Activated T-cell treated with anti-CD3 and anti-CD28 coated beads, Interleukin-2, amount 50 U/mL, for 24 hours (primary cell): ENCODE measurements around the gene IL31RA.
"Not testable (repeated sequence)": the region's sequence is repeated elsewhere in the genome, so short reads cannot be mapped to it uniquely, and the experiment has no call there.

Experiments
- DNase-seq: peaks from one replicate; pipeline ENCODE4 v3.0.0-alpha.2; 2020
- H3K27ac Mint-ChIP-seq: 2 replicates; pipeline ENCODE4 v1.8.0; 2020; ENCODE audit warnings: mild to moderate bottlenecking, mixed read lengths
- H3K27me3 Mint-ChIP-seq: 2 replicates; pipeline ENCODE4 v1.8.0; 2020; ENCODE audit warnings: mixed read lengths
- H3K36me3 Mint-ChIP-seq: 2 replicates; pipeline ENCODE4 v1.8.0; 2020; ENCODE audit warnings: low read depth, mixed read lengths
- H3K4me1 Mint-ChIP-seq: 2 replicates; pipeline ENCODE4 v1.8.0; 2020; ENCODE audit warnings: low read depth, mixed read lengths
- H3K4me3 Mint-ChIP-seq: 2 replicates; pipeline ENCODE4 v1.8.0; 2020; ENCODE audit warnings: mild to moderate bottlenecking, moderate library complexity, mixed read lengths
- H3K9me3 Mint-ChIP-seq: 2 replicates; pipeline ENCODE4 v1.8.0; 2020; ENCODE audit warnings: mixed read lengths

The IL31RA gene

GRCh38 chr5:55934720-55935119 lies 83.6 kb downstream of the IL31RA start:
- Mint-ChIP-seq H3K4me1 (peaks cover 10% of the 10 kb centered on the region), H3K27me3 (no peaks in the 10 kb centered on the region), H3K9me3 (no peaks in the 10 kb centered on the region), H3K4me3 (no peak overlapping the region), H3K36me3 (peaks cover 43% of the 10 kb centered on the region), H3K27ac (peak overlapping the region; percentile 26)
- no peak for DNase-seq

DNA sequence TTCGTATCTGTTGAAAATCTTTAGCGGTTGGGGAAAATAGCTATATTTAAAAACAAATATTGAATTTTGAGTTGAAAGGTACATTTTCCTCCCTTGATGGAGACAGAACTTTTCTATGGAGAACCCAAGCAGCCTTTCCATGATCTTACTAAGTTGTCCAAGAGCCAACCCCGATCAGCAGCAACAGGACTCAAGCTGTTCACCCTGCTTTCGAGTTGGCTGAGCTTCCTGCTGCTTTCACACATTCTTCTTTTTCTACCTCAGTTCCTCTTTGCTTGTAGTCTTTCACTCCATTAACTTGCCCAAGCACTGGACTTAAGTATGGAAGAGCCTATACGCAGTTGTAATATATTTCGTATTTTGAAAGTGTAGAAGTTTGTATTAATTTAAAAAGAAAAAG lies 84.2 kb downstream of the IL31RA start:
- H3K4me1 Mint-ChIP-seq, result peaks cover 12% of the 10 kb centered on the region
- H3K27ac Mint-ChIP-seq, result peak overlapping the region; percentile 18

DNA sequence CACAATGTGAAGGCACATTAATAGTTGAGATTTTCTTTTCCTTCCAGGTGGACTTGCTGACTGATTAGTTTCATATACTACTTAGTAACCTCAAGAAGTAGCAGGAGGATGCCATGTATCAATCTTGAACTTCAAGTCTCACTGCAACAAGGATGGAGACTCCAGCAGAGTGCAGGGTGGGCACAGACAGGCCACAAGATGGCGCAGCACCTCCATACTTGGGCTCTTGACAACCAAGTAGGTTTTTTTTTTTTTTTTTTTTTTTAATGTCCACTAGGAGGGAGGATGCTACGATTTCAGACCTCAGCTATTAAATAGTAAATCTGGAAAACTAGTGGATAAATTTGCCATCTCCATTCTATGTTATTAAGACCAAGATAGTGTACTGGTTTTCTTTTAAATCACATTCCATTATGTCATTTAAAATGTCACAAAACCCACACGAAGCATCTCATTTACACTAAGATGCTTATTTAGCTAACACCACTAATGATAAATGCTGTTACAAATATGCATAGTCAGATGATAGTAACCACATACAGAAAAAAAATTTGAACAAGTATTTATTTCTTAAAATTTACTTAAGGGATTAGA lies 85.0 kb downstream of the IL31RA start:
- Mint-ChIP-seq H3K4me3 (no peak overlapping the region), H3K4me1 (peaks cover 15% of the 10 kb centered on the region), H3K27me3 (no peaks in the 10 kb centered on the region), H3K27ac (no peak overlapping the region), H3K36me3 (peaks cover 58% of the 10 kb centered on the region), H3K9me3 (no peaks in the 10 kb centered on the region)
- DNase-seq, result peak; percentile 82

More for the DNA sequence above, 84.2 kb downstream of the IL31RA start:
- H3K36me3 Mint-ChIP-seq, result peaks cover 49% of the 10 kb centered on the region
- DNase-seq, result no peak
- no peaks in the 10 kb centered on the region for H3K9me3 Mint-ChIP-seq
- H3K27me3 Mint-ChIP-seq, result no peaks in the 10 kb centered on the region
- H3K4me3 Mint-ChIP-seq, result no peak overlapping the region

DNA sequence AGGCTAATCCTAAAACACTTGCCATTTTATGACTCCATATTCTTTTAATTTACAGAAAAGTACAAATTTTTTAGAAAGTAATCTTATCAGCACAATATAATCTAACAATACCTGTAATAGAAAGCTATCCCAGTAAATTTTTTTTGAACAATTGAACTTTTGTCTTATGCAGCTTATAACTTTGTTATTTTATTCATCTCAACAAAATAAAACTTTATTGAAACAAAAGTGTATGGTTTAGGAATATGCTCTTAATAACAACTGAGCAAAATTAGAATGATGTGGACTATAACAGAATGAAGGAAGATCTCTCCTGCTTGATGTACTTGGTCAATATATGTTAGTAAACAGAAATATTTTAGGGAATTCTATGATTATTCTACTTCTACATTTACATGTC lies 86.4 kb downstream of the IL31RA start:
- Mint-ChIP-seq H3K4me1 (peaks cover 22% of the 10 kb centered on the region), H3K36me3 (peaks cover 71% of the 10 kb centered on the region)
- H3K9me3 Mint-ChIP-seq, H3K27ac Mint-ChIP-seq, H3K4me3 Mint-ChIP-seq, H3K27me3 Mint-ChIP-seq, DNase-seq: not testable (repeated sequence)

DNA sequence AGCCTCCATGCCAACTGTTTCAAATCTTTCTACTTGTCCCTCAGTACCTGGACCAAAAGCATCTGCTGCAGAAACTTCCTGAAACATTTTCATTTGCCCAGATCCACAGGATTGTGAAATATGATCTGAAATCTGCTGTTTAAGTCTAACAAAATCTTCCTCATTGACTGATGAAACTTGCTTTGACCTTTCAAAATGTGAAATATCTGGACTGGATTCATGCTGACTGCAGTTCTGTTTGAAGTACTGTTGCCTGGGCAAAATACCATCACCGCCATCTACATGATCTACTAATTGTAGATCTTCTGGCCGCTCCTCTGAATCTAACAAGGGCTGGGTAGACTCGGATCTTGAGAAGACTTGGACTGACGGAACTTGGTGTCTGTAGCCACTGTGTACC lies 90.0 kb downstream of the IL31RA start:
- H3K27me3 Mint-ChIP-seq, H3K4me3 Mint-ChIP-seq, H3K9me3 Mint-ChIP-seq, DNase-seq: not testable (repeated sequence)
- Mint-ChIP-seq H3K36me3 (peaks cover 90% of the 10 kb centered on the region), H3K4me1 (peaks cover 30% of the 10 kb centered on the region), H3K27ac (peak overlapping the region; percentile 79)

DNA sequence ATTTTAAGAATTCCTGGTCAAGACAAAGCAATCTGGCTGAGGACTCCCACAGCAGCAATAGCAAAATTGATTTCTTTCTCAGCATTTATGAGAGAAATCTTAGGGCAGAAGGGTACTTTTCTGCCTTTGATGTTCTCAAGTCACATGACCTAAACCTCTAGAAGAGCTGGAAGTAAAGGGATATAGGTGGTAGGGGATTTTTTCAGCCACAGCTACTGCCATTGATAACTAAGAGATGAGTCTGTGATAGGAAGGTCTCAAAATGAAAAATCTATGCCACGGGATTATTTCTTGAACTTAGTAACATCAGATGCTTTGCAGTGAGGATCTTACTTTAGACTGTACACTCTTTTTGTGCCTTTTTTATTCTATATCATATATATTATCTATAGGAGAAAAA lies 108.1 kb downstream of the IL31RA start:
- peaks cover 16% of the 10 kb centered on the region for H3K4me1 Mint-ChIP-seq
- no peak for DNase-seq
- H3K27me3 Mint-ChIP-seq, result no peaks in the 10 kb centered on the region
- H3K27ac Mint-ChIP-seq, result peak overlapping the region; percentile 83
- H3K4me3 Mint-ChIP-seq, result no peak overlapping the region
- H3K36me3 Mint-ChIP-seq, result peaks cover 86% of the 10 kb centered on the region
- H3K9me3 Mint-ChIP-seq, result no peaks in the 10 kb centered on the region

GRCh38 chr5:55960779-55961178 lies 109.6 kb downstream of the IL31RA start:
- Mint-ChIP-seq H3K27ac (peak overlapping the region; percentile 79), H3K36me3 (peaks cover 82% of the 10 kb centered on the region), H3K4me1 (peaks cover 24% of the 10 kb centered on the region), H3K27me3 (no peaks in the 10 kb centered on the region), H3K9me3 (no peaks in the 10 kb centered on the region), H3K4me3 (no peak overlapping the region)
- DNase-seq, result no peak

GRCh38 chr5:55965525-55965924 lies 114.4 kb downstream of the IL31RA start:
- Mint-ChIP-seq H3K36me3 (peaks cover 81% of the 10 kb centered on the region), H3K27me3 (no peaks in the 10 kb centered on the region), H3K9me3 (no peaks in the 10 kb centered on the region), H3K4me3 (no peak overlapping the region), H3K27ac (peak overlapping the region; percentile 38), H3K4me1 (peaks cover 46% of the 10 kb centered on the region)
- no peak for DNase-seq

DNA sequence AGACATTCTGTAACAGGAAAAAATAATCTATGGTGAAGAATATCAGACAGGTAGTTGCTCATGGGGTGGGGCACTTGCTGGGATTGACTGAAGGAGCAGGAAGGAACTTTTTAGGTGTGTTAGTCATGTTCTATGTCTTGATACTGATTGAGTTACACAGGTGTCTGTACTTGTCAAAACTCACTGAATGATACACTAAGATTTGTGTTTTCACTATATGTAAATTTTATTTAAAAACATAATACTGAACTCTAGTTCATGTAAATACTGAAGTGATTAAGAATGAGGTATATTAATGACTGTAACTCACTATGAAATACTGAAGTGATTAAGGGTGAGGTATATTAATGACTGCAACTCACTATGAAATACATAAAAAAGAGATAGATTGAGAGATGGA lies 115.1 kb downstream of the IL31RA start:
- peak overlapping the region; percentile 88 for H3K27ac Mint-ChIP-seq
- no peak overlapping the region for H3K4me3 Mint-ChIP-seq
- H3K9me3 Mint-ChIP-seq, result no peaks in the 10 kb centered on the region
- peaks cover 50% of the 10 kb centered on the region for H3K4me1 Mint-ChIP-seq
- peaks cover 81% of the 10 kb centered on the region for H3K36me3 Mint-ChIP-seq
- no peak for DNase-seq
- no peaks in the 10 kb centered on the region for H3K27me3 Mint-ChIP-seq

DNA sequence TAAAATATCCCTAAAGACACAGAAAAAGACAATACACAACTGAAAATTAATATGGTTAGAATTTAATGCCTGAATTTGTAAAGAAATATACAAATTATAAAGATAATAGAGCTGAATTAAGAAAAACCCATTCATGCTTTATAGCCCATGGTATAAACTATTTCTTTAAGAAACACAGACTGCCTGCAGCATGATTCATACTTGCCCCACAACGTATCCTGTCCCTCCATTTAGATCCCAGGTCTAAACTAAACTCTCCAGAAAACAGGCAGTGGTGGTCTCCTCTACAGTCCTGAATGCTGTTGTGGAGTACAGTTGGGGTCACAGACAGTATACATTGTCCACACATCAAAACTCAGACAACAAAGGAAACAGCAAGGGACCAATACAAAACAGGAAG lies 118.8 kb downstream of the IL31RA start:
- H3K27me3 Mint-ChIP-seq, result no peaks in the 10 kb centered on the region
- H3K27ac Mint-ChIP-seq, result peak overlapping the region; percentile 91
- H3K36me3 Mint-ChIP-seq, result peaks cover 89% of the 10 kb centered on the region
- DNase-seq, result no peak
- H3K4me1 Mint-ChIP-seq, result peaks cover 66% of the 10 kb centered on the region
- no peak overlapping the region for H3K4me3 Mint-ChIP-seq
- no peaks in the 10 kb centered on the region for H3K9me3 Mint-ChIP-seq
